CD4-positive, alpha-beta T cell treated with Interferon alpha-2 for 1 hour (primary cell): ENCODE data around the gene LDLRAD3.
"Not testable (repeated sequence)": the region's sequence is repeated elsewhere in the genome, so short reads cannot be mapped to it uniquely, and the experiment has no call there.

Experiments used
- DNase-seq, 2 donors: peaks; one replicate each; pipeline ENCODE4 v3.0.0-alpha.2; 2020 to 2022

LDLRAD3 gene, protein sequence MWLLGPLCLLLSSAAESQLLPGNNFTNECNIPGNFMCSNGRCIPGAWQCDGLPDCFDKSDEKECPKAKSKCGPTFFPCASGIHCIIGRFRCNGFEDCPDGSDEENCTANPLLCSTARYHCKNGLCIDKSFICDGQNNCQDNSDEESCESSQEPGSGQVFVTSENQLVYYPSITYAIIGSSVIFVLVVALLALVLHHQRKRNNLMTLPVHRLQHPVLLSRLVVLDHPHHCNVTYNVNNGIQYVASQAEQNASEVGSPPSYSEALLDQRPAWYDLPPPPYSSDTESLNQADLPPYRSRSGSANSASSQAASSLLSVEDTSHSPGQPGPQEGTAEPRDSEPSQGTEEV

DNA sequence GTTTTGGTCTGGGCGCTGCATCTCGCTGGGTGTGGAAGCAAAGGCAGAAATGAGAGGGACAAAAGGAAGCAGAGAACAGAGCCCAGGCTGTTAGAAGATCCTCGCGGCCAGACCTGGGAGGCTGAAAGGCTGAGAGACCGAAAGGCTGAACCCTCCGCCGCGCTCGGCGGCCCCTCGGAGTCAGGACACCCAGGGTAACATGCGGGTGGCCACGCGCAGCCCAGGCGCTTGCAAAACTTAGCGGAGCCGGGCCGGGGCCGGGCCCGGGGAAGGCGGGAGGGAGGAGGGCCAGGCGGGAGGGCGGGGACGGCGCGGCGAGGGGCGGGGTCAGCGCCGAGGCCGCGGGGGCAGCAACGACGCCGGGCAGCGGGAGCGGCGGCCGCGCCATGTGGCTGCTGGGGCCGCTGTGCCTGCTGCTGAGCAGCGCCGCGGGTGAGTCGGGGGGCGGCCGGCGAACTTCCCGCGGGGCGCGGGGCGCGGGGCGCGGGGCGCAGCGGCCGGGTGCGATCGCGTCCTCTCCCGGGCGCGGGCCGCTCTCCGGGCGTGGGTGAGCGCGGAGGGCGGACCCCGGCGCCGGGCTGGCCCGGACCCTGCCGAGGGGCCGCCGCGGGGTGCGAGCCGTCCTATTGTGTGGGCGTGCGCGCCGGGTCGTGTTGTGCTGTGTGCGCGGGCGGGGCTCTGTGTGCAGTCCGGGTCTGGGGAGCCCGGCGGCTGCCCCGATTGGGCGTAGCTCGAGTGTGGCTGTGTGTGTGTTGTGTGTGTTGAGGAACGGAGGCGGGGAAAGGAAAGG lies at the start of gene LDLRAD3:
TSS of gene LDLRAD3 (plus strand) at position 350 of the 790 bp plus-strand sequence. CDS start at position 387, 37 bp downstream.
- peak; percentile 17 to 19 for DNase-seq

DNA sequence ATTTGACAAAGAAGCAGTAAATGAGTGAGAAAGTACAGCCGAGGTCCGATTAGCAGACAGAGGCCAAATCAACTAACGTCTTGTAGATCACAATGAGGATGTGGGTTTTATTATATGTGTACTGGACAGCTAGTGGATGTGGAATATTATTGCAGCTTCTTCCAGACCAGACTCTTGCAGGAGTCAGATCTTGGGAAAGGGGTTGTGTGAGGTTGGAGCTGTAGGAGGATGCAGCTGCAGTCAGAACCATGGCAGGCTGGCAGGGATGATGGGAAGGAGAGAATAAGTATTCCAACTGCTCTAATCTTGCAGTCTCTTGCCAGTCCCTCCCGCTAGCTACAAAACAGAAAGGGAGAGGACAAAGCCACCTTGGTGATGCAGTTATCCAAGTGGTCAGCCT lies 46.8 kb upstream of the LDLRAD3 start:
- no peak for DNase-seq

DNA sequence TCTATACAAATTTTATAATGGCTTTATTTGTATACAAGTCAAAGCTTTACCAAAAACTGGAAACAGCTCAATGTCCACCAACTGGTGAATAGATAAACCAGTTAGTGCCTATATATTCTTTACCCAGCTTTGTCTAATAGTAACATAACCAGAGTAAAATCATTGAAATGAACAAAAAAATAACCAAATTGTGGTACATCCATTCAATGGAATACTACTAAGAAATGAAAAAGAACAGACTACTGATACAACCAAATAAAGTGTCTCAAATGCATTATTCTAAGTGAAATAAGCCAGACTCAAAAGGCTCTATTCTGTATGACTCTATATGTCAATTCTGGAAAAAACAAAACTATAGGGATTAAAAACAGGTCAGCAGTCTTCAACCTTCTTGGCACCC lies 40.9 kb upstream of the LDLRAD3 start:
- no peak for DNase-seq

DNA sequence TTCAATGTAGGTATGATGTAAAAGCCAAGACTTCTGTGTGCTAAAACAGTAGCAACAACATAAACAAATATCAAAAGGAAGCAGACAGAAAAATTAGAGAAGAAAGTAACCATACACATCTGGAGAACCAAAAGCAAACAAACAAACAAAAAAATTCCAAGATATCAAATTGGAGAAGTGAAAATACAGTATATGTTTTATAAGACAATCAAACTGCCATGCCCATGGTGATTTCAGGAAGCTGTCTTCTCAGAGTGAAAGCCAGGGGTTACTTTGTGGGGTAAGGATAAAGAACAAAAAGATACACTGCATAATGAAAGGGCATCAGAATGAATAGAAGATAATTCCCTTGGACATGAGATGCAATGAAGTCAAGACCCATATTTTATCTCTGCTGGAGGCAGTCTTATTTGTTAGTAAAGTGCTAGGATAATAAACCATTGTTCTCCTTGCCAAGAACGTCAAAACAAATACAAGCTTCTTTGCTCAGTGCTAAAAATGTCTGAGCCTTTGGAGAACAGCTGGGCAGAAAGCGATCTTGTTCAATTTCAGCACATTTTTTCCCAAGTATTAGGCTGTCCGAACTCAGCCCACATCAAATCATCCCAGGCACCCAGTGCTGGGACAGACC lies 38.1 kb upstream of the LDLRAD3 start:
- no peak for DNase-seq

DNA sequence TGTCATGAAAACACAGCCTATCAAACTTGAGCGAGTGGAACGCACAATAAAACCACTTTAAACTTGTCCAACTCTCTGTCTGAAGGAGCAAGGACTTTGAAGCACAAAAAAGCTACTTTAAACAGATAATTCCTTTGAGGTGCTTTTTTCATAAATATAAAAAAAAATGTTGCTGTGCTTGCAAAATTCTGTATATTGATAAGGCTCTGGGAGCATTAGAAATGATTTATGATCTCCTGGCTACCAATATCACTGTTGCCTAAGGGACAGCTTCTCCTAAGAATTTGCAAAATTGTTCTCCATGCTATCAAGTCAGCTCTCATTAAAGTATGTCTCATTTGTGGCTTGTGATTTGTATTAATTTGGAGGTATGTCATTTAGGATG lies 37.6 kb upstream of the LDLRAD3 start:
- no peak for DNase-seq

DNA sequence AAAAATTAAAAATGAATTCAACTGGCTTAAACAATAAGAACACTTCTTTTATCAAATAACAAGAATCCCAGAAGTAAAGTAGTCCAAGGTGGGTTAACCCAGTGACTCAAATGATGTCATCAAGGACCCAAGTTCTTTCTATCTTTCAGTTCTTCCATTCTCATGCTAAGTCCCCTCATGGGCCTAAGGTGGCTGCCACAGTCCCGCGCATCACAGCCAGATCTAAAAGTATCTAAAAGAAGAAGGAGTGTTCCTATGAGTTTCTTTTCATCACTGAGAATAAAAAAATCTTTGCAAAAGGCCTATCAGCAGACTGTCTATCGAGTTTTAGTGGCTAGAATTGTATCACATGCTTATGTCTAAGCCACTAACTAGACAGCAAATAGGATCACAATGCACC lies 37.2 kb upstream of the LDLRAD3 start:
- DNase-seq = no peak

DNA sequence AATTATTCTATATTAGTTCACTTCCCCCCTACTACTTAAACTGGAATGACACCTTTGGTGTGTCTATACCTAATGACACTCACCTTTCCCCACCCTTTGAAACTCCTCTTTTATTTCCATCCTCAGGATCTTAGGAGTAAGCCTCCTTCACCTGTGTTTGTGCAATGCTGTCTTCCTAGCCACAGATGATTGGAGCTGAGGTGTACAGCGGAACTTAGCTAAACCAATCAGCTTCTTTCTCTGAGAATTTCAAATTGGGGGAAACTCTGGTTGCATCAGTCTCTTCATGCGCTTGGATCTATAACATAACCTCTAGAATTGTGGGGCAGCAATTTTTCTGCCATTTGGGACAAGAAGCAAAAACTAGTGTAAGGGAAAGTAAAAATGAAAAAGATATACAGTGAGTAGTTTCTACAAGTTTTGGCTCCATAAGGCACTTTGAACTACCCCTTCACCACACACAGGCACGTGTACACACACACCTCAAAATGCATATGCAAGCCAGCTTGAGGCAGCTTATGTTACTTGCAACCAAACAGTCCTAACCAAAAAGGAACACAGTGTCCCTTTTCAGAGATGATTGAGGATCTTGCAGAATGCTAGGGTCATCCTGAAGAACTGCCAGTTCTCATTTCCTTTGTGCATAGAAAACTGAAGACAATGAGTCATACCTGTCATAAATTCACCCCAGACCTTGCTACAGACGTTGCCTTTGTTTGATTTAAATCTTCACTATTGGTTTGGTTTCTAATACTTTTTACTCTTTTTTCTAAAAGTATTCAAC lies 36.0 kb upstream of the LDLRAD3 start:
- DNase-seq = no peak

DNA sequence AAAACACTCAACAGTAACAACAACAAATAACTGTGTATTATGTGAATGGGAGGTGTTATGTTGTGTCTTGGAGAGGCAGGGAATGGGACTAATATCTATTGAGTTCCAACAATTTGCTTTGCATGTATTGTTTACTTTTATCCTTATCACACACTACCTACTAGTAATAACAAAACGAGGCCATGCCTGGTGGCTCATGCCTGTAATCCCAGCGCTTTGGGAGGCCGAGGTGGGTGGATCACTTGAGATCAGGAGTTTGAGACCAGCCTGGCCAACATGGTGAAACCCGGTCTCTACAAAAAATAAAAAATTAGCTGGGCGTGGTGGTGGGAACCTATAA lies 35.5 kb upstream of the LDLRAD3 start:
- DNase-seq = not testable (repeated sequence)

DNA sequence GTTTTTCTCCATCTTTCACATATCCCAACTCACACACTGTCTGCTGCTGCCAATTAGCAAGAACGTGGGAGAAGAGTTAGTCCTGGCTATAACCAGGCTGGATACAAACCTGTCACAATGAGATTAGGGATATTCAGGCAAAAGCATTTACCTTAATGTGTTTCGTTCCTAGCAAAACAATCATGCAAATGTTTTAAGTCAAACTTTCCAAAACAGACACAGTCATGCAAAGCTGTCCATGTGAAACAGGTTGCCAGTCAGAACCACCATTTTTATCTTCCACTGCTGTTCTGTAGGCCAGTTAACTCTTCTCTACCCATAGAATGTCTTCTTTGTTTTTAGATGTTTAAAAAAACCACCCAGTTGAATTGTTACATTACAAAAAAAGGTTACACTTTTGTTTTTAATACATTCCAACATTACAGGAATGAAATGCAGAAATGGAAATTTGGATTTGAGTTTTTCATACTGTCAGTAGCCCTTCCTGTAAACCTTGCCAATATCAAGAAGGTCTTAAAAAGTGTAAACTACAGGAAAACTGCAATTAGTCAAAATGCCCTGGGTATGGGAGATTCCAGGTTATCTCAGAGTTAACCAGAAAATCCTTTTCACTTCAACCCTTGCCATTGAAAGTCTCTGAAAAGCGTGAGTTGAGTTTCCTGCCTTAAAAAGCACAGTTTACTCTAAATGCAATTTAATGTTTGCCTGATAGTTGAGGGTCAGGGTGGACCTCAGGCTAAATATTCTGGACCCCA lies 34.2 kb upstream of the LDLRAD3 start:
- no peak for DNase-seq

DNA sequence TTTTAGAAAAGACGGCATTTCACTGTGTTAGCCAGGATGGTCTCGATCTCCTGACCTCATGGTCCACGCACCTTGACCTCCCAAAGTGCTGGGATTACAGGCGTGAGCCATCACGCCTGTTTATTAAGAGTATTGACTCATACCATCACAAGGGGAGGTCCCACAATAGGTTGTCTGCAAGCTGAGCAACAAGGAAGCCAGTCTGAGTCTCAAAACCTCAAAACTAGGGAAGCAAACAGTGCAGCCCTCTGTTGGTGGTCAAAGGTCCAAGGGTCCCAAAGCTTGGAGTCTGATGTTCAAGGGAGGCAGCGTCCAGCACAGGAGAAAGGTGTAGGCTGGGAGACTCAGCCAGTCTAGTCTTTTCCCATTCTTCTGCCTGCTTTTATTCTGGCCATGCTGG lies 32.8 kb upstream of the LDLRAD3 start:
- DNase-seq = no peak

DNA sequence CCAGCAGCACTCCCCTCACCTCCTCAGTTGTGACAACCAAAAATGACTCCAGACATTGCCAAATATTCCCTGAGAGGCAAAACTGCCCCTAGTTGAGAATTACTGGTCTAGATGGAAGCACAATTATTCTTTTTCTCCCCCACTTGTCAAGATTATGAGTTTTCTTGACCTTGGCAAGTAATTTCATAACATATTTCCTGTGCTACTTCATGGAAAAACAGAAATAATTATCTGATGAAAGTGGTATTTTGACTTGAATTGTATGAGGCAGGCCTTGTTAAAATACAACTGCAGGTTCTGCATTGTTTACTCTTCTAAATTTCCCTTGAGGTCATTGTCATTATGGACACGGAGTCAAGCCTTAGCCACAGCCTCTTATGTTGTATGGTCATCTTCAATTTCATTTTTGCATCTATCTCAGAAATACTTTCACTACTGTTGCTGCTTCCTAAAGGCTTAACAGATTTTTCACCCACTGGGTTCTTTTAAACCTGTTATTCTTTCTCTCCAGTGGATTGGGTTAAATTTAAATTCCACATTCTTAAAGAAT lies 32.2 kb upstream of the LDLRAD3 start:
- DNase-seq = no peak

DNA sequence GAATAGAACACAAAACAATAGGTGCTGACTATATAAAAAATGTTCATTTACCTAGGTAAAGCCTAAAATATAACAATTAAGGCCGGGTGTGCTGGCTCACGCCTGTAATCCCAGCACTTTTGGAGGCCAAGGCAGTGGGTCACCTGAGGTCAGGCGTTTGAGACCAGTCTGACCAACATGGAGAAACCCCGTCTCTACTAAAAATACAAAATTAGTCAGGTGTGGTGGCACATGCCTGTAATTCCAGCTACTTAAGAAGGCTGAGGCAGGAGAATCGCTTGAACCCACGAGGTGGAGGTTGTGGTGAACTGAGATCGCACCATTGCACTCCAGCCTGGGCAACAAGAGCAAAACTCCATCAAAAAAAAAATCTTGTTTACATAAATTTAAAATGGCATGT lies 31.4 kb upstream of the LDLRAD3 start:
- DNase-seq = not testable (repeated sequence)

DNA sequence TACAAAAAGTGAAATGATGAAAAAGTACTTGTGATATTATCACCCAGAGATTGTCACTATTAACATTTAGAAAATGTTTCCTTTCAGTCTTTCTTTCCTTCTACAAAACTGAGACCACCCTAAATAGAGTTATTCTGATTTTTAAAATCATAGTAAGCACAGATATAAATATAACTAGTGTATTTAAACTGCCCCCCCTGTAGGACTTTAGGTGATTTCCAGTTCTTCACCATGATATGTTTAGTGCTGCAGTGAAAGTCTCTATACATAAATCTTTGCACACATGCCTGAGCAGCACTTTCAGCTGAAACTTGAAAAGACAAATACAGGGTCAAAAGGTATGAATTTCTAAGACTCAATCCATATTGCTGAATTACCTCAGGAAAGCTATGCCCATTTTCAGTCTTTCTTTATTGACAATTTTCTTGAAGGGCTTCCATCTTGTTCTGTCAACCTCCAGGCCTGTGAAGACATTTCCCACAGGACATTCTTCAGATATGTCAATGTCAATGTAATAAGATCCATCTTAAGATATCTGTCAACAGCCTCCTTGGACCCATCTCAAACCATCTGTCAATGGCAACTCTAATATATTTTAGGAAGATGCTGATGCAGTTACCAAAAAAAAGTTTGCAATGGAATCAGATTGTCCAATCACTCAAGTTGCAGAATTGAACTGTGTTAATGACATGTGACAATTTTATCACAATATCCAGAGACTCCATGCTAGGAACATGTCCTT lies 30.8 kb upstream of the LDLRAD3 start:
- DNase-seq = no peak

DNA sequence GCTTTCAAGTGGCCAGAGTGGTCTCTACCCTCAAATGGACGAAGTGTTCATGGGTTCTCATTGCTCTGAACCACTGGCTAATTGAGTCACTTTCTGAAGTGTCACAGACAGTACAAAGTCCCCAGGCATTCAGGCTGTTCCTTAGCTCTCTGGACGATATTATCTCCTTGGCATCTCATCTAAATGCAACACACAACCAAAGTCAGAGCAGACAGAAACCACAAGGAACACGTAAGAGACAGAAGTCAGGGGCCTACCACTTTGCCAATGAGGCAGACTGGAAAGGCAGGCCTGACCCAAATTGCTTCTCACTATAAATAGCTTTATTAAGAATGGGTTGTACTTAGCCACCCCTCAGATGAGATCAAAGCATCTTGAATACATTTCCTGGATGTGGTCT lies 29.0 kb upstream of the LDLRAD3 start:
- DNase-seq = no peak

DNA sequence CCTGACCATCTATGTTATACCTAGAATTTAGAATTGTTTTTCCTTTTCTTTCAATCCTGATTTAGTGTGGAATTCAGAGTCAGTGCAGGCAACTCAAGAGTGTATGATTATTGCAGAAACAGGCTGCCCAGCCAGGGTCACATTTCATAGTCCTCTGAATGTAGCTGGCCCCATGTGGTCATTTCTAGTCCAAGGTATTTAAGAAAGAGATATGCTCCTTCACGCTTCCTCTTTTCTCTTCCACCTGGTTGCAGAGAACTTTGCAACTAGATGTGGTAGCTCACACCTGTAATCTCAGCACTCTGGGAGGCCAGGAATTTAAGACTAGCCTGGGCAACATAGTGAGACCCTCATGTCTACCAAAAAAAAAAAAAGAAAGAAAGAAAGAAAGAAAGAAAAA lies 27.6 kb upstream of the LDLRAD3 start:
- no peak for DNase-seq

DNA sequence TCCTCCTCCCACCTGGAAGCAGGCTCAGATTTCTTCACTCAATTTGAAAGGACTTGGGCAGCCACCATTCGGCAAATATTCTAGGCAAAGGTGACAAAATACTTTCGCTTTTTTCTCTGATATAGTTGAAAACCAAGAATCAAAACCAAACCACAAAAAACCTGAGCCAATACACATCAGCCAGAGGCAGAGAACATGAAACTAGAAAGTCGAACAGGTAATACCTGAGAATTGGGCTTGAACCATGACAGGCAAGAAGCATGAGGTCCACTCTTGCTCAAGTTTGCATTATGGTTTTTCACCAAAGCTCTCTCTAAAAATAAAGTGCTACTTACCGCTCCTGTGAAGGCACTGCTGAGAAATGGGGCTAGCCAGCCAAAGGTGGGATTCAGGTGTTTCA lies 26.2 kb upstream of the LDLRAD3 start:
- no peak for DNase-seq

DNA sequence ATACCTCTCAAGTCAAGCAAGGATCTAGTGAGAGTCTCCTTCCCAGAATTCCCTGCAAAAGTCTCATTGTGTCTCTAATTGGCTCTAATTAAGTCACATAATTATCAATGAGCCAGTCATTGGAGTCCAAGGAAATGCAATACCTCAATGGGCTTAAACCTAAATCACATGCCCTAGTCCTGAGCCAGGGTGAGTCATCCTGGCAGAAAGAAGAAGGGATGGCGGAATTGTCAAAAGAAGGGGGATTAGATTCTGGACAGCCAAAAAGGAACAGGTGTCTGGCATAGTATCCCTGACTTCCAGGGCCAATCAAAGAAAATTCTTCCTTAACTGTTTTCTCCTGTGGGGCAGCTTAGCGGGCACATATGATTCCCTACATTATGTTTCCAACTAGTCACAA lies 25.1 kb upstream of the LDLRAD3 start:
- DNase-seq = no peak

DNA sequence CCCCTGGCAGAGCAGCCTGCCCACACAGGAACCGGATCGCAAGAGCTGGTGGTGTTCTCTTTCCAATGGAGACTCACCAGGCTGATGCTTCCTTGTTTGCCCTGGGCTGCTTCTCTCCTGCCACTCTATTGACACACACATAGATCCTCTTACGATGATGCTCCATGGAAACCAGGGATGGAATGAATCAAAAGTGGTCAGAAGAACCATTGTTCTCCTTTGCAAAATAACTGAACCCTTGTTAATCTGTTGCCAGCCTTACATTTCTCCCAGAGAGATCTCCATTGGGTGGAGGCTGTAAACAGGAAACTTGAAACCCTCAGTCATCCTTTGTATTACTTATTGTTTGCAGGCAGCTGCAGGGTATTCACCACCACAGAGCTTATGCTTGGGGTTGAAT lies 24.6 kb upstream of the LDLRAD3 start:
- no peak for DNase-seq

DNA sequence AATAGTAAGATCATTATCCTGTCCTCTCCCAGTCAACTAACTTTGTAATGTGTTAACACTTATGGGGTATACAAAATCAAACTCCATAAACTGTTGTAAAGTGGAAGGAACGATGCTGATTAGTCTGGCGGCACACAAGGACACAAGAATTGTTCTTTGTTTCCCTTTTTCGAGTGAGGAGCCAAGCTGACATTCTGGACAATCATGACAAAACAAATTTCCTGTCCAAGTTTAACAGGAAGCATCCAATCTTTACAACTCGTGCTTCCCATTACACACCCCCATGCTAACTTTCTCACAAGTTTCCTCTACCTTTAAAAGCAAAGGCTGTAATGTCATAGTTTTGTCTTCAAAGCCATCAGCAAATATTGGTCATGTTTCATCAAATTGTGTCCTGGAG lies 20.4 kb upstream of the LDLRAD3 start:
- no peak for DNase-seq

DNA sequence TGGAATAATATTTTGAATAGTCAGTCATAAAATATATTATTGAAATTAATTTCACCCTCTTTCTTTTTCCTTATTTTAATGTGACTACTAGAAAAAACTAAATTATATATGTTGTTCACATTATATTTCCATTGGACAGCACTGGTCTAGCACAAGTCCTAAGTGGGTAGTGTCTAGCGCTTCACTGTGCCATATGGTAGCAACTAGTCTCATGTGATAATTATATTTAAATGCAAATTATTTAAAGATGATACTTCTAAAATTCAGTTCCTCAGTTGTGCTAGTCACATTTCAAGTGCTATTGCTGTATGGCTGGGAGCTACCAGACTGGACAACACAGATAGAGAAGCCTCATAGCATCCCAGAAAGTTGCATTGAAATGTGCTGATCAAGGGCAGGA lies 19.1 kb upstream of the LDLRAD3 start:
- DNase-seq = no peak

DNA sequence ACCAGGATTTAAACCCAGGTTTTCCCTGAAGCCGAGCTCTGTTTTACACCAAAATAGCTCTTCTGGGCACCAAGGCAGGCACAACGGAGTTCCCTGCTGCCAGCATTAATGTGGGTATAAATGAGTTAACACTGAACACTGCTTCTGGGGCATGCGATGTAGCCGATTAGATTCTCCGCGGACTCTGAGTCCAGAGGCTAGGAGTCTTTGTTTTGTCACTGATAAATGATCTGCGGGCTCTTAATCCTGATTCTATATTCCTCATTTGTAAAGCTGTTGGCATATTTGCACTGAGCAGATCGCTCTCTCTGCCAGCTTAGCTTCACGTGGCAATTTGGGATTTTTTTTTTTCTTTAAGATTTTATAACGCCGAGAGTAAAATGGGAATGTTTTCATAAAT lies 16.8 kb upstream of the LDLRAD3 start:
- DNase-seq = no peak
